Esophagus muscularis mucosa (tissue), 4 donors: ENCODE results near the gene PHC2. TPM values are rescaled to one million over a fixed set of nuclear protein-coding genes. Genes with fewer than 3 reads are reported as not detected.

ENCODE experiments used
- DNase-seq: peaks from one replicate; pipeline ENCODE4 v3.0.0-alpha.2; 2017; ENCODE audit errors: extremely low spot score
- H3K27ac ChIP-seq, 4 donors: fragments of 200-600 bp; sonication (generic); replicated peaks in 1 of 4; 1 replicate in 3 of 4; 2 replicates in 1 of 4; pipeline ENCODE4 v1.5.1; 2016 to 2019; ENCODE audit warnings: mild to moderate bottlenecking in 1 of 4
- H3K27me3 ChIP-seq, 4 donors: fragments of 200-600 bp; sonication (generic); one replicate each; pipeline versions ENCODE4 v1.5.1 to v1.6.0; 2016 to 2019
- H3K36me3 ChIP-seq, 4 donors: fragments of 200-600 bp; sonication (generic); one replicate each; pipeline ENCODE4 v1.5.1; 2016 to 2019
- H3K4me1 ChIP-seq, 4 donors: fragments of 200-600 bp; sonication (generic); one replicate each; pipeline ENCODE4 v1.5.1; 2016 to 2019
- H3K4me3 ChIP-seq, 4 donors: fragments of 200-600 bp; sonication (generic); 1 replicate in 2 of 4; 2 replicates in 2 of 4; pipeline ENCODE4 v1.5.1; 2016 to 2019; ENCODE audit warnings: mild to moderate bottlenecking in 4 of 4, moderate library complexity in 1 of 4
- H3K9me3 ChIP-seq, 4 donors: fragments of 200-600 bp; sonication (generic); 1 replicate in 3 of 4; 2 replicates in 1 of 4; pipeline ENCODE4 v1.5.1; 2016 to 2019
- EP300 ChIP-seq: sonication (generic); formaldehyde crosslinking; IDR thresholded peaks from one replicate; pipeline ENCODE4 v1.6.1; 2017; ENCODE audit warnings: antibody characterized with exemption
- POLR2A ChIP-seq: fragments of 450-650 bp; IDR thresholded peaks from one replicate; pipeline ENCODE4 v1.6.1; 2017; ENCODE audit warnings: antibody characterized with exemption, moderate library complexity, mild to moderate bottlenecking, low read depth
- POLR2AphosphoS5 ChIP-seq, 2 donors: sonication (generic); formaldehyde crosslinking; IDR thresholded peaks; one replicate each; pipeline ENCODE4 v1.6.1; 2017; ENCODE audit warnings: antibody characterized with exemption in 2 of 2
- WGBS: methylation state at CpG from one replicate; pipeline ENCODE4 v1.1.5; 2018; 5-methylcytosine and 5-hydroxymethylcytosine counted together
- intact Hi-C: fragments of 100-400 bp; cut with DNase I; formaldehyde crosslinking; loops from one replicate; pipeline ENCODE4 v1.15.1; 2023
- total RNA-seq, 4 donors: library from RNA; depleted of rRNA; stranded (reverse); fragments of >200 nt; gene quantifications; one replicate each; pipeline versions ENCODE4 v1.1.0 to v1.2.1, GENCODE V29; 2016
- TF ChIP-seq, protein P1 (sequence below), 3 experiments: fragments of 200-600 bp in 2 of 3; fragments of 450-650 bp in 1 of 3; sonication (generic) in 2 of 3; IDR thresholded peaks; one replicate each; pipeline ENCODE4 v1.5.1; 2017 to 2019; ENCODE audit warnings: antibody characterized with exemption in 3 of 3, mild to moderate bottlenecking in 2 of 3, moderate library complexity in 1 of 3

Gene PHC2
- total RNA-seq, 4 donors from 2014 or later: 104 to 274 (median 201) TPM

DNA sequence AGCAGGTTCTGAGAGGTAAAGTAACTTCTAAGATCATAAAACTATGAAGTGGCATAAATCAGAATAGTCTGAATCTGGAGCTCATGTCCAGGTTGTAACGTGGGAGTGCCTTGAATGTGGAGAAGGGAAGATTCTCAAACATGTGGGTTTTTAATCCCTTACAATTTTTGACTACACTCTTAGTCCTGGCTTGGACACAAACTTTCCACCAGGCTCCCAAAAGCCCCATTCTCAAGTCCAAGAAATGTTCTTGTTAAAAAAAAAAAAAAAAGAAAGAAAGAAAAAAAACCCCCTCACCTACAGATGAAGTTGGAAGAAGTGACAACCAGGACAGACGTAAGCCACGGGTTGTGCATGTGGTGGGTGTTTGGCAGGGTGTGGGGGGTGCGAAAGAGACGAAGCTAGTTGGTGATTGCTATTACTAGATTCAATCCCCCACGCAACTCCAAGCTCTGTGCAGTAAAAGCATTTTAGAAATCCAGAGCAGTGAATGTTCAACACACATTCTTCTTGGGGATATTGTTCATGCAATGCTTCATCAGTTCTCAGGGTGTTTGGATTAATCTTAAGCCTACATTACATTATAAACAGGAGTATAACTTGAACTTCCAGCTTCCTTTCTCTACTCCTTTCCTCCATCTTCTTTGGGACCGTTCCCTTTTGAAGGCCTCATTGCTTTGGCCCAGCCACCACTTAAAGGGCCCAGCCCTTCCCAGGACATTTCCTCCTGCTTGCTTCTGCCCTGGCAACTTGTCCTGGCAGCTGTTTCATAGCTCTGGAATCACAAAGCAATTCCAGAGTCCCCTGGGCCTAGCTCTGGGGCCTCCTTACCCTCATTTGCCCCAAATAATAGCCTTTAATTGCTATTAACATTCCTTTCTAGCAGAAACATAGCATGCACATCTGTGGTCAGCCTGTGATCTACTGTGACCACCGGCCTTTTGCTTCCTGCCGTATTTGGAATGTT lies 41.8 kb downstream of the PHC2 start:
- Histone ChIP-seq H3K36me3 (no peaks in the 10 kb centered on the region), H3K4me1 (peaks cover 36 to 75% (median 73%) of the 10 kb centered on the region in 4 donors), H3K4me3 (no peak overlapping the region), H3K9me3 (no peaks in the 10 kb centered on the region), H3K27ac (peak overlapping the region; percentile 54 to 69 (median 60)), H3K27me3 (no peaks in the 10 kb centered on the region)
- peak; percentile 88 for DNase-seq
- 44% methylated on average over 9 of the region's 9 CpGs for WGBS
- no peak for TF ChIP-seq POLR2A
- TF ChIP-seq EP300: no peak
- TF ChIP-seq, protein P1, sequence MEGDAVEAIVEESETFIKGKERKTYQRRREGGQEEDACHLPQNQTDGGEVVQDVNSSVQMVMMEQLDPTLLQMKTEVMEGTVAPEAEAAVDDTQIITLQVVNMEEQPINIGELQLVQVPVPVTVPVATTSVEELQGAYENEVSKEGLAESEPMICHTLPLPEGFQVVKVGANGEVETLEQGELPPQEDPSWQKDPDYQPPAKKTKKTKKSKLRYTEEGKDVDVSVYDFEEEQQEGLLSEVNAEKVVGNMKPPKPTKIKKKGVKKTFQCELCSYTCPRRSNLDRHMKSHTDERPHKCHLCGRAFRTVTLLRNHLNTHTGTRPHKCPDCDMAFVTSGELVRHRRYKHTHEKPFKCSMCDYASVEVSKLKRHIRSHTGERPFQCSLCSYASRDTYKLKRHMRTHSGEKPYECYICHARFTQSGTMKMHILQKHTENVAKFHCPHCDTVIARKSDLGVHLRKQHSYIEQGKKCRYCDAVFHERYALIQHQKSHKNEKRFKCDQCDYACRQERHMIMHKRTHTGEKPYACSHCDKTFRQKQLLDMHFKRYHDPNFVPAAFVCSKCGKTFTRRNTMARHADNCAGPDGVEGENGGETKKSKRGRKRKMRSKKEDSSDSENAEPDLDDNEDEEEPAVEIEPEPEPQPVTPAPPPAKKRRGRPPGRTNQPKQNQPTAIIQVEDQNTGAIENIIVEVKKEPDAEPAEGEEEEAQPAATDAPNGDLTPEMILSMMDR (IDR thresholded peaks at IDR 0.05): no peak
- no peak for TF ChIP-seq POLR2AphosphoS5 (IDR thresholded peaks at IDR 0.05)
- intact Hi-C loops: no loop called here

DNA sequence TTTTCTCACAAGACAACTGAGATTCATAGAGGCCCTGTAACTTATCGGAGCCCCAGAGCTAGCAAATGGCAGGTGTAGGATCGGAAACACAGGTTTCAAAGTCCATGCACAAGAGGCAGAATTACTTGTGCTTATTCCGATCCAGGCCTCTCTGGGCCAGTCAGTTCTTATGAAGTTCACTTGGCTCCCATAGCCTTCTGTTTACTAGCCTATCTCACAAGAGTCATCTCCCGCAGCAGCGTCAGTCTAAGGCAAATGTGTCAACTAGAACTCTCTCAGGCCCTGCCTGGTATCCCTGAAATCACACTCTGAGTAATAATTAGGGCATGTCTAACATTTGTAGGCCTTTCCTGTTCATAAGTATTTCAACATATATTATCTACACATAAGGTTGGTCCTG lies 43.3 kb downstream of the PHC2 start:
- TF ChIP-seq EP300: no peak
- no peak for TF ChIP-seq POLR2AphosphoS5 (IDR thresholded peaks at IDR 0.05)
- TF ChIP-seq, protein P1 (IDR thresholded peaks at IDR 0.05): no peak
- no peak for TF ChIP-seq POLR2A
- no peaks in the 10 kb centered on the region for H3K9me3 ChIP-seq
- intact Hi-C loops: no loop called here

DNA sequence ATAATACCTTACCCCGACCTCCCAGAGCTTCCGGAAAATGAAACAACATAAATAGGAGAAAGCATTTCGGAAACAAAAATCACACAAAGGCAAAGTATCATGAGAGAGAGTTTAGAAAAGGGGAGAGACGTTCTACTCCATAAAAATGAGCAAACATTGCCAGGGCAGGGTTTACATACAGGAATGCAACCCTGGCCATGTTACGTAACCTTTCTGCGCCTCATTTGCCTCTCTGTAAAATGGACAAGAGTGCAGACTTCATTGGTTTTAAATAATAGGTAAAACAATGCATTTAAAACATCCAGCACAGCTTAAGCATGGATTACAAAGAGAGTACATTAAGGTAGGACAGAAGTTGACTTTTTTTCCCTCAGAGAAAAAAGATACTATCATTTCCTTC lies 45.6 kb downstream of the PHC2 start:
- WGBS: 94% methylated on average over 6 of the region's 6 CpGs

More for the DNA sequence above, 43.3 kb downstream of the PHC2 start:
- H3K4me3 ChIP-seq: no peak overlapping the region
- peaks cover 46 to 77% (median 74%) of the 10 kb centered on the region in 4 donors for H3K4me1 ChIP-seq
- no peaks in the 10 kb centered on the region for H3K27me3 ChIP-seq
- 82% methylated on average over 5 of the region's 5 CpGs for WGBS
- H3K36me3 ChIP-seq: no peaks in the 10 kb centered on the region
- DNase-seq: peak; percentile 47
- no peak overlapping the region for H3K27ac ChIP-seq

DNA sequence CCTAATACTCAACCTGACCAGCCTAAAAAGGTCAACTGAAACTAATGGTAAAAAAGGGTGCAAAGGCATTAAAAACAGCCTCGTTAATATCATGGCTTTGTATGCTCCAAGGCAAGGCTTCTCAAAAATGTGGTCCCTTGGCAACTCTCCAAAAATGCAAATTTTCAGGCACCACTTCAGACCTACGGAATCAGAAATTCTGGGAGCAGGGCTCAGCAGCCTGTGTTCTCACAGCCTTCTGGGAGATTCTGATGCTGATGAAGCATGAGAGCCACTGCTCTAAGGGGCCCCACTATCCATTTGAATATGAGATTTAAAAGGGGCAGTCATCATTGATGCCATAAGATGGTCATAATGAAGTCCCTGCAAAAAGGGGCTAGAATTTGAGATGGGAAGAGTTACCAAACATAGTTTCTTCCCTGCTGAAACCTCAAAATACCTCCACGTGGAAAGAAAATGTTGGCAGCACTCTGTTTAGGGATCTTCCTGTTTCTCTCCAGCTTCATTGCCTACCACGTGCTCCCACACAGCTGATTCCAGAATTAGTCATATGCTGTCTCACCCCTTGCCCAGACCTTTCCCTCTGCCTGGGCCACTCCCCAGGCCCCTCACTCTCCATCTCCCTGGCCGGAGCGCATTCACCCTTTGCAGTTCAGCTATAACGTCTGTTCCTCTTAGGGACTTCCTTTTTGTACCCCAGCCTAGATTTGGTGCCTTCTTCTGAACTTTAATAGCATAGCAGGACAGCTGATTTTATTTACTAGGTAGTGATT lies 46.7 kb downstream of the PHC2 start:
- TF ChIP-seq, protein P1 (IDR thresholded peaks at IDR 0.05): no peak
- TF ChIP-seq POLR2AphosphoS5 (IDR thresholded peaks at IDR 0.05): peak in 1 of 2 donors; percentile 8
- Histone ChIP-seq H3K36me3 (no peaks in the 10 kb centered on the region), H3K4me3 (no peak overlapping the region), H3K27me3 (no peaks in the 10 kb centered on the region), H3K4me1 (peaks cover 39 to 60% (median 50%) of the 10 kb centered on the region in 4 donors), H3K9me3 (no peaks in the 10 kb centered on the region), H3K27ac (peak overlapping the region in 1 of 4 donors; percentile 23)
- intact Hi-C loops: no loop called here
- DNase-seq: no peak
- WGBS: 37% methylated on average over 7 of the region's 7 CpGs

More for the DNA sequence above, 45.6 kb downstream of the PHC2 start:
- Histone ChIP-seq H3K4me3 (no peak overlapping the region), H3K27me3 (no peaks in the 10 kb centered on the region), H3K4me1 (peaks cover 48 to 66% (median 56%) of the 10 kb centered on the region in 4 donors), H3K36me3 (no peaks in the 10 kb centered on the region), H3K27ac (no peak overlapping the region), H3K9me3 (no peaks in the 10 kb centered on the region)
- peak; percentile 5 for DNase-seq
- intact Hi-C loops: no loop called here
- no peak for TF ChIP-seq POLR2AphosphoS5 (IDR thresholded peaks at IDR 0.05)
- TF ChIP-seq, protein P1 (IDR thresholded peaks at IDR 0.05): no peak
- TF ChIP-seq POLR2A: no peak
- TF ChIP-seq EP300: no peak
